ENCODE measurements around the gene ANKRD9.

Gene ANKRD9

GRCh38 chr14:102474934-102475333 lies 34.6 kb downstream of the ANKRD9 start:
- DNase-seq (ENCODE audit: low read depth), result no peak

GRCh38 chr14:102473559-102473958 lies 36.0 kb downstream of the ANKRD9 start:
- DNase-seq (ENCODE audit: low read depth), result no peak

GRCh38 chr14:102472791-102473150 lies 36.8 kb downstream of the ANKRD9 start:
- no peak for DNase-seq (ENCODE audit: low read depth)

- DNase-seq (ENCODE audit: low read depth), result no peak
Measured at GRCh38 chr14:102471921-102472790, 37.4 kb downstream of the ANKRD9 start.

- DNase-seq (ENCODE audit: low read depth), result no peak
Measured at GRCh38 chr14:102469261-102469660, 40.3 kb downstream of the ANKRD9 start.

GRCh38 chr14:102464846-102465341 lies 44.7 kb downstream of the ANKRD9 start:
- DNase-seq (ENCODE audit: low read depth), result no peak

GRCh38 chr14:102464006-102464405 lies 45.6 kb downstream of the ANKRD9 start:
- DNase-seq (ENCODE audit: low read depth), result no peak

- no peak for DNase-seq (ENCODE audit: low read depth)
Measured at GRCh38 chr14:102462391-102462790, 47.2 kb downstream of the ANKRD9 start.

- DNase-seq (ENCODE audit: low read depth), result no peak
Measured at GRCh38 chr14:102461490-102462338, 47.9 kb downstream of the ANKRD9 start.

GRCh38 chr14:102457509-102457908 lies 52.1 kb downstream of the ANKRD9 start:
- DNase-seq (ENCODE audit: low read depth), result no peak

- DNase-seq (ENCODE audit: low read depth), result no peak
Measured at GRCh38 chr14:102454711-102455110, 54.9 kb downstream of the ANKRD9 start.

- no peak for DNase-seq (ENCODE audit: low read depth)
Measured at GRCh38 chr14:102452302-102452701, 57.3 kb downstream of the ANKRD9 start.
